Activated T-cell treated with anti-CD3 and anti-CD28 coated beads, Interleukin-2, amount 50 U/mL, for 4 hours (primary cell): ENCODE measurements around the gene ZNF292. TPM values are rescaled to one million over a fixed set of nuclear protein-coding genes. Genes with fewer than 3 reads are reported as not detected.

Source experiments
- ATAC-seq, 2 donors: fragments of 200-7000 bp; cut with Tn5 transposase; one replicate each; pipeline ENCODE4 v1.10.0; 2021
- DNase-seq: peaks from one replicate; pipeline ENCODE4 v3.0.0-alpha.2; 2020
- H3K27me3 Mint-ChIP-seq: one replicate; pipeline ENCODE4 v1.8.0; 2021; ENCODE audit warnings: low read depth, mixed read lengths
- H3K36me3 Mint-ChIP-seq: one replicate; pipeline ENCODE4 v1.8.0; 2022; ENCODE audit warnings: mixed read lengths; ENCODE audit not compliant: insufficient read depth
- H3K4me1 Mint-ChIP-seq: one replicate; pipeline ENCODE4 v1.8.0; 2021; ENCODE audit warnings: low read depth, mixed read lengths
- H3K4me3 Mint-ChIP-seq: one replicate; pipeline ENCODE4 v1.8.0; 2021; ENCODE audit warnings: mild to moderate bottlenecking, moderate library complexity, mixed read lengths
- H3K9me3 Mint-ChIP-seq: one replicate; pipeline ENCODE4 v1.8.0; 2021; ENCODE audit warnings: mixed read lengths
- total RNA-seq, 3 donors: library from RNA; stranded (reverse); gene quantifications; one replicate each; pipeline ENCODE4 v1.2.1, GENCODE V29; 2021

The ZNF292 gene
- total RNA-seq, 3 donors from 2014 or later: 26.5 to 46.3 (median 38.2) TPM

- no peak for DNase-seq
These were observed 96.4 kb downstream of the ZNF292 start for GRCh38 chr6:87251725-87252124.

GRCh38 chr6:87257046-87257445 lies 101.7 kb downstream of the ZNF292 start:
- H3K27me3 Mint-ChIP-seq: no peaks in the 10 kb centered on the region
- DNase-seq (no peak), ATAC-seq (no peak)
- H3K9me3 Mint-ChIP-seq: peaks cover 4% of the 10 kb centered on the region
- H3K4me3 Mint-ChIP-seq: no peak overlapping the region
- peaks cover 79% of the 10 kb centered on the region for H3K36me3 Mint-ChIP-seq
- peaks cover 23% of the 10 kb centered on the region for H3K4me1 Mint-ChIP-seq

More at GRCh38 chr6:87251725-87252124, 96.4 kb downstream of the ZNF292 start:
- H3K36me3 Mint-ChIP-seq: peaks cover 61% of the 10 kb centered on the region
- no peak overlapping the region for H3K4me3 Mint-ChIP-seq
- peaks cover 18% of the 10 kb centered on the region for H3K4me1 Mint-ChIP-seq
- ATAC-seq: no peak
- no peaks in the 10 kb centered on the region for H3K27me3 Mint-ChIP-seq
- no peaks in the 10 kb centered on the region for H3K9me3 Mint-ChIP-seq

- Mint-ChIP-seq H3K9me3 (peaks cover 4% of the 10 kb centered on the region), H3K27me3 (no peaks in the 10 kb centered on the region), H3K4me3 (no peak overlapping the region), H3K4me1 (peaks cover 18% of the 10 kb centered on the region), H3K36me3 (peaks cover 77% of the 10 kb centered on the region)
- DNase-seq (no peak), ATAC-seq (no peak)
These were observed 102.2 kb downstream of the ZNF292 start for GRCh38 chr6:87257565-87257964.

- ATAC-seq: no peak
These were observed 102.6 kb downstream of the ZNF292 start for GRCh38 chr6:87257975-87258374.

GRCh38 chr6:87259791-87260190 lies 104.4 kb downstream of the ZNF292 start:
- no peak overlapping the region for H3K4me3 Mint-ChIP-seq
- peaks cover 62% of the 10 kb centered on the region for H3K36me3 Mint-ChIP-seq
- H3K27me3 Mint-ChIP-seq: no peaks in the 10 kb centered on the region
- ATAC-seq (no peak), DNase-seq (no peak)
- peaks cover 4% of the 10 kb centered on the region for H3K9me3 Mint-ChIP-seq
- peaks cover 17% of the 10 kb centered on the region for H3K4me1 Mint-ChIP-seq

More at GRCh38 chr6:87257975-87258374, 102.6 kb downstream of the ZNF292 start:
- Mint-ChIP-seq H3K36me3 (peaks cover 74% of the 10 kb centered on the region), H3K4me1 (peaks cover 17% of the 10 kb centered on the region), H3K4me3 (no peak overlapping the region), H3K27me3 (no peaks in the 10 kb centered on the region), H3K9me3 (peaks cover 4% of the 10 kb centered on the region)
- DNase-seq: no peak

- Mint-ChIP-seq H3K9me3 (peaks cover 4% of the 10 kb centered on the region), H3K36me3 (peaks cover 45% of the 10 kb centered on the region), H3K4me1 (peaks cover 17% of the 10 kb centered on the region), H3K27me3 (no peaks in the 10 kb centered on the region), H3K4me3 (no peak overlapping the region)
- no peak for DNase-seq
- no peak for ATAC-seq
These were observed 106.2 kb downstream of the ZNF292 start for GRCh38 chr6:87261534-87261933.

- DNase-seq (no peak), ATAC-seq (no peak)
- Mint-ChIP-seq H3K4me1 (peaks cover 10% of the 10 kb centered on the region), H3K36me3 (peaks cover 19% of the 10 kb centered on the region), H3K4me3 (no peak overlapping the region), H3K9me3 (peaks cover 4% of the 10 kb centered on the region), H3K27me3 (no peaks in the 10 kb centered on the region)
These were observed 109.1 kb downstream of the ZNF292 start for GRCh38 chr6:87264481-87264880.

- H3K36me3 Mint-ChIP-seq: no peaks in the 10 kb centered on the region
- DNase-seq (no peak), ATAC-seq (peak; percentile 36 to 38)
- H3K4me3 Mint-ChIP-seq: no peak overlapping the region
- peaks cover 9% of the 10 kb centered on the region for H3K4me1 Mint-ChIP-seq
- H3K27me3 Mint-ChIP-seq: no peaks in the 10 kb centered on the region
- H3K9me3 Mint-ChIP-seq: no peaks in the 10 kb centered on the region
These were observed 119.4 kb downstream of the ZNF292 start for GRCh38 chr6:87274660-87275274.

GRCh38 chr6:87276624-87277023 lies 121.3 kb downstream of the ZNF292 start:
- no peak overlapping the region for H3K4me3 Mint-ChIP-seq
- peaks cover 15% of the 10 kb centered on the region for H3K4me1 Mint-ChIP-seq
- no peak for ATAC-seq
- H3K36me3 Mint-ChIP-seq: no peaks in the 10 kb centered on the region
- H3K9me3 Mint-ChIP-seq: no peaks in the 10 kb centered on the region
- no peaks in the 10 kb centered on the region for H3K27me3 Mint-ChIP-seq
- DNase-seq: no peak

GRCh38 chr6:87277123-87277522 lies 121.8 kb downstream of the ZNF292 start:
- no peak for DNase-seq
- H3K4me1 Mint-ChIP-seq: peaks cover 15% of the 10 kb centered on the region
- no peaks in the 10 kb centered on the region for H3K27me3 Mint-ChIP-seq
- no peak overlapping the region for H3K4me3 Mint-ChIP-seq
- H3K36me3 Mint-ChIP-seq: no peaks in the 10 kb centered on the region
- no peaks in the 10 kb centered on the region for H3K9me3 Mint-ChIP-seq
- no peak for ATAC-seq

- no peaks in the 10 kb centered on the region for H3K36me3 Mint-ChIP-seq
- ATAC-seq (no peak), DNase-seq (no peak)
- H3K9me3 Mint-ChIP-seq: no peaks in the 10 kb centered on the region
- no peaks in the 10 kb centered on the region for H3K27me3 Mint-ChIP-seq
- H3K4me1 Mint-ChIP-seq: peaks cover 15% of the 10 kb centered on the region
- H3K4me3 Mint-ChIP-seq: no peak overlapping the region
These were observed 123.8 kb downstream of the ZNF292 start for GRCh38 chr6:87279196-87279595.

GRCh38 chr6:87281426-87281825 lies 126.1 kb downstream of the ZNF292 start:
- no peaks in the 10 kb centered on the region for H3K36me3 Mint-ChIP-seq
- no peaks in the 10 kb centered on the region for H3K9me3 Mint-ChIP-seq
- peaks cover 15% of the 10 kb centered on the region for H3K4me1 Mint-ChIP-seq
- H3K27me3 Mint-ChIP-seq: peaks cover 2% of the 10 kb centered on the region
- ATAC-seq (no peak), DNase-seq (no peak)
- H3K4me3 Mint-ChIP-seq: no peak overlapping the region

- H3K27me3 Mint-ChIP-seq: peaks cover 4% of the 10 kb centered on the region
- H3K4me3 Mint-ChIP-seq: no peak overlapping the region
- no peaks in the 10 kb centered on the region for H3K36me3 Mint-ChIP-seq
- ATAC-seq (no peak), DNase-seq (no peak)
- peaks cover 15% of the 10 kb centered on the region for H3K4me1 Mint-ChIP-seq
- no peaks in the 10 kb centered on the region for H3K9me3 Mint-ChIP-seq
These were observed 127.4 kb downstream of the ZNF292 start for GRCh38 chr6:87282743-87283142.

- Mint-ChIP-seq H3K36me3 (no peaks in the 10 kb centered on the region), H3K27me3 (peaks cover 6% of the 10 kb centered on the region)
These were observed 128.1 kb downstream of the ZNF292 start for GRCh38 chr6:87283461-87283860.

GRCh38 chr6:87287251-87287650 lies 131.9 kb downstream of the ZNF292 start:
- no peaks in the 10 kb centered on the region for H3K4me1 Mint-ChIP-seq
- no peak for ATAC-seq

More at GRCh38 chr6:87283461-87283860, 128.1 kb downstream of the ZNF292 start:
- ATAC-seq: no peak
- Mint-ChIP-seq H3K4me3 (no peak overlapping the region), H3K4me1 (peaks cover 14% of the 10 kb centered on the region), H3K9me3 (no peaks in the 10 kb centered on the region)
- no peak for DNase-seq

More at GRCh38 chr6:87287251-87287650, 131.9 kb downstream of the ZNF292 start:
- Mint-ChIP-seq H3K27me3 (peaks cover 20% of the 10 kb centered on the region), H3K36me3 (no peaks in the 10 kb centered on the region), H3K9me3 (no peaks in the 10 kb centered on the region), H3K4me3 (no peak overlapping the region)
- no peak for DNase-seq
